Loucy (cell line): Measurements from ENCODE around the gene HLA-DOB.

Experiments used
- H2AFZ ChIP-seq: fragments of 200-600 bp; sonication (generic); 2 replicates; pipeline ENCODE4 v1.6.0; 2016; ENCODE audit warnings: antibody characterized with exemption, mild to moderate bottlenecking, low read length, moderate library complexity
- H3F3A ChIP-seq: fragments of 200-600 bp; 2 replicates; pipeline ENCODE4 v1.6.0; 2016; ENCODE audit warnings: antibody characterized with exemption, low read depth, mild to moderate bottlenecking
- H3K27me3 ChIP-seq: fragments of 200-600 bp; sonication (generic); 2 replicates; pipeline ENCODE4 v1.6.1; 2014; ENCODE audit warnings: low read length, mild to moderate bottlenecking; ENCODE audit not compliant: insufficient read depth, poor library complexity, severe bottlenecking
- H3K36me3 ChIP-seq: fragments of 200-600 bp; sonication (generic); 2 replicates; pipeline ENCODE4 v1.6.1; 2016; ENCODE audit warnings: low read length; ENCODE audit not compliant: insufficient read depth
- H3K4me1 ChIP-seq: fragments of 200-600 bp; sonication (generic); 2 replicates; pipeline ENCODE4 v1.5.1; 2014; ENCODE audit warnings: low read length, mild to moderate bottlenecking; ENCODE audit not compliant: insufficient read depth, poor library complexity, severe bottlenecking
- H3K4me2 ChIP-seq: fragments of 200-600 bp; sonication (generic); 2 replicates; pipeline ENCODE4 v1.6.0; 2014; ENCODE audit warnings: antibody characterized with exemption, low read length, low read depth, mild to moderate bottlenecking; ENCODE audit not compliant: poor library complexity, severe bottlenecking
- H3K4me3 ChIP-seq: fragments of 200-600 bp; sonication (generic); 2 replicates; pipeline ENCODE4 v1.5.1; 2014; ENCODE audit warnings: low read length, mild to moderate bottlenecking, mixed read lengths; ENCODE audit not compliant: poor library complexity, severe bottlenecking
- H3K79me2 ChIP-seq: fragments of 200-600 bp; sonication (generic); 2 replicates; pipeline ENCODE4 v1.6.1; 2014; ENCODE audit warnings: low read length; ENCODE audit not compliant: insufficient read depth
- H3K9ac ChIP-seq: fragments of 200-600 bp; sonication (generic); 2 replicates; pipeline ENCODE4 v1.6.0; 2014; ENCODE audit warnings: mild to moderate bottlenecking, low read depth, low read length, moderate library complexity; ENCODE audit not compliant: poor library complexity, severe bottlenecking
- H3K9me2 ChIP-seq: fragments of 200-600 bp; sonication (generic); replicated peaks from 2 replicates; pipeline ENCODE4 v1.6.1; 2016; ENCODE audit warnings: low read depth, low read length, mixed read lengths
- H3K9me3 ChIP-seq: fragments of 200-600 bp; sonication (generic); 2 replicates; pipeline ENCODE4 v1.6.1; 2014; ENCODE audit warnings: mild to moderate bottlenecking, antibody characterized with exemption, low read length, low read depth; ENCODE audit not compliant: insufficient read depth
- H4K20me1 ChIP-seq: fragments of 200-600 bp; sonication (generic); 2 replicates; pipeline ENCODE4 v1.6.0; 2014; ENCODE audit warnings: antibody characterized with exemption, low read length, mild to moderate bottlenecking; ENCODE audit not compliant: insufficient read depth, poor library complexity, severe bottlenecking
- EZH2phosphoT487 ChIP-seq: fragments of 200-600 bp; IDR thresholded peaks from 2 replicates; pipeline ENCODE4 v1.6.1; 2018; ENCODE audit warnings: antibody characterized with exemption, mild to moderate bottlenecking, moderate library complexity, borderline replicate concordance
- TF ChIP-seq, protein P1 (sequence below): fragments of 200-600 bp; sonication (generic); conservative IDR thresholded peaks from 2 replicates; pipeline ENCODE4 v1.5.1; 2014; ENCODE audit warnings: mild to moderate bottlenecking, antibody characterized with exemption, low read length

HLA-DOB gene

DNA sequence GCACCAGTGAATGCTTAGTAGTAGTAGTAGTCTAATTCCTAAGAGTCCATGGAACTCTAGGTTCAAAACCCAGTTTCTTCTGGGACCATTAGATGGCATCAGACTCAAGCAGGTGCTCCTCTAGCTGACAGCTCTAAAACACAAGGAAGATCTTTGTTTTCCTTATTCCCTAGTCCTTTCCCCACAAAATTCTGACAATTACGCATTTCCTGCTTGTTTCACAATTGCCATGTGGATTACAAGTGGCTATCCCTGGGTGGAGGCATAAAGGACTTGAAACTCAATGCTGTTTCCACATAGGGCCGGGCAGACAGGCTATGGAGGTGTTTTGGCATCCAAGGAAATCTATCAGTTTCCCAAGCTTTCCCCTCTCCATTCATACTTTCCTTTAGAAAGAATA, 9.2 kb upstream of the HLA-DOB start:
- TF ChIP-seq EZH2phosphoT487: no peak
- TF ChIP-seq, protein P1, sequence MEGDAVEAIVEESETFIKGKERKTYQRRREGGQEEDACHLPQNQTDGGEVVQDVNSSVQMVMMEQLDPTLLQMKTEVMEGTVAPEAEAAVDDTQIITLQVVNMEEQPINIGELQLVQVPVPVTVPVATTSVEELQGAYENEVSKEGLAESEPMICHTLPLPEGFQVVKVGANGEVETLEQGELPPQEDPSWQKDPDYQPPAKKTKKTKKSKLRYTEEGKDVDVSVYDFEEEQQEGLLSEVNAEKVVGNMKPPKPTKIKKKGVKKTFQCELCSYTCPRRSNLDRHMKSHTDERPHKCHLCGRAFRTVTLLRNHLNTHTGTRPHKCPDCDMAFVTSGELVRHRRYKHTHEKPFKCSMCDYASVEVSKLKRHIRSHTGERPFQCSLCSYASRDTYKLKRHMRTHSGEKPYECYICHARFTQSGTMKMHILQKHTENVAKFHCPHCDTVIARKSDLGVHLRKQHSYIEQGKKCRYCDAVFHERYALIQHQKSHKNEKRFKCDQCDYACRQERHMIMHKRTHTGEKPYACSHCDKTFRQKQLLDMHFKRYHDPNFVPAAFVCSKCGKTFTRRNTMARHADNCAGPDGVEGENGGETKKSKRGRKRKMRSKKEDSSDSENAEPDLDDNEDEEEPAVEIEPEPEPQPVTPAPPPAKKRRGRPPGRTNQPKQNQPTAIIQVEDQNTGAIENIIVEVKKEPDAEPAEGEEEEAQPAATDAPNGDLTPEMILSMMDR: peak; percentile 66
- Histone ChIP-seq H3K9me2 (no peaks in the 10 kb centered on the region), H3K9me3 (no peaks in the 10 kb centered on the region), H3K4me1 (no peaks in the 10 kb centered on the region), H2AFZ (no peak overlapping the region), H3K79me2 (no peaks in the 10 kb centered on the region), H3K4me3 (no peak overlapping the region), H3K4me2 (no peak overlapping the region), H3K9ac (no peak overlapping the region), H3K36me3 (peaks cover 22% of the 10 kb centered on the region; the same call in 1 of the 2 replicates), H3F3A (0 out of 2 replicates have a peak, but pooled peaks cover 4% of the 10 kb centered on the region), H3K27me3 (no peaks in the 10 kb centered on the region), H4K20me1 (no peaks in the 10 kb centered on the region)

DNA sequence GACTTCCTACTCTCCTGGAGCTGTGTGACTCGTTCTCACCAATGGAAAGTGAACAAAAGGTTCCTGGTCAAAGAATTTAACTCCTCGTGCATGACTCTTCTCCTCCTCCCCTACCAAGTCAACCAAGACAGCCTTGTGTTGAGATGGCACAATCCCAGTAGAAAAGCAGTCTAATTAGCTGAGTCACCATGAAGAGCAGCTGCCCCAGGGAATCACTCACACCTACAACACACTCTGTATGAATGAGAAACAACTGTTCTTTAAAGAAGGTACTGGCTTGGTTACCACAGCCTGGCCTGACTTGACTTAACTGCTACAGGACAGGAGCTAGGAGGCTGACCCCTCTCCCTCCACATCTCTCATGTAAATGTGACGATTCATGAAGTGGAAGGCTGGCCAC, 2.9 kb upstream of the HLA-DOB start:
- TF ChIP-seq, protein P1: no peak
- no peak for TF ChIP-seq EZH2phosphoT487
- no peaks in the 10 kb centered on the region for H3K9me3 ChIP-seq
- no peaks in the 10 kb centered on the region for H3F3A ChIP-seq
- H3K4me1 ChIP-seq: no peaks in the 10 kb centered on the region
- no peaks in the 10 kb centered on the region for H3K9me2 ChIP-seq
- no peaks in the 10 kb centered on the region for H3K27me3 ChIP-seq
- H2AFZ ChIP-seq: no peak overlapping the region
- H3K4me3 ChIP-seq: no peak overlapping the region
- no peaks in the 10 kb centered on the region for H3K79me2 ChIP-seq
- no peak overlapping the region for H3K4me2 ChIP-seq
- H4K20me1 ChIP-seq: no peaks in the 10 kb centered on the region
- no peak overlapping the region for H3K9ac ChIP-seq
- no peaks in the 10 kb centered on the region for H3K36me3 ChIP-seq

DNA sequence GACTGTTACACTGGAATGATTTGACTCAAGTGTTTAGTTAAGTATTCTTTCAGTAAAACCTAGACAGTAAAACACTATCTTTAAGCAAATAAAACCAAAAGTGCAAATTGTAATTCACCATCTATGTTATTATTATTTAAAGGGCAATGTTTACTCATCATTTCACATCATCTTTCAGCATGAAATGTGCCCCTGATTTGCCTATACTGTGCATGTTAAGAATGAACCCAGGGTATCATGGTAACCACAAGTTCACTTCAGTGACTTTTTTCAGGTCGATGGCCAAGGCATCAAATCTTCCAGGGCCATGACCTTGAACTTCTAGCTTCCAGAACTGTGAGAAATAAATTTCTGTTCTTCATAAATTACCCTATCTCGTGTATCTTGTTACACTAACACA, 2.1 kb upstream of the HLA-DOB start:
- Histone ChIP-seq H3K9ac (no peak overlapping the region), H3F3A (no peaks in the 10 kb centered on the region), H3K9me2 (no peaks in the 10 kb centered on the region), H2AFZ (no peak overlapping the region), H3K4me3 (no peak overlapping the region), H3K27me3 (no peaks in the 10 kb centered on the region), H3K36me3 (no peaks in the 10 kb centered on the region), H3K79me2 (no peaks in the 10 kb centered on the region), H3K4me1 (no peaks in the 10 kb centered on the region), H3K9me3 (no peaks in the 10 kb centered on the region), H3K4me2 (no peak overlapping the region), H4K20me1 (no peaks in the 10 kb centered on the region)
- TF ChIP-seq, protein P1: no peak
- TF ChIP-seq EZH2phosphoT487: no peak
